ENCODE results near the gene CENPB.

The CENPB gene

DNA sequence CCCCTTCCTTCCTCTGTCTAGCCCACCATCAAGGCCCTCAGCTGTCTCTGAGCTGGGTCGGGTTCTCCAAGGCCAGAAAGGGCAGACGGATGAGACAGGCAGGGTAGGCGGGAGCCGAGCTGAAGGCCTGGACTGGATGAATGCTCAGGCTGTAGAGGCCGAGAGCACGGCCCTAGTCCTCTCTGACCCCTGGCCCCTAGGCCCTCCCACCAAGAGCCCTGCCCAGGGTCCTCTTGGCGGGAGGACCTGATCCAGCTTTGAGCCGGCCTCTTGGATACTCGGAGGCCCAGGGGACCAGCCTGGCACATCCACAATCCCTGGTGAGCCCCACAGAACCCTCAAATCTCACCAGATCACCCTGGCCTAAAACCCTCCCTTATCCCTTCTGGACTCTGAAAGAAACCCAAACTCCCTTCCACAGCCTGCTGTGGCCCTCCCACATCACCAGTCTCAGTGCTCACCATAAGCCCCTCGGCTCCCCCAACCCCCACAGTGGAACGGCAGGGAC lies 27.2 kb downstream of the CENPB start:
- TF ChIP-seq MAX (IDR thresholded peaks at IDR 0.05): no peak
- TF ChIP-seq FOXM1 (IDR thresholded peaks at IDR 0.05; ENCODE audit: borderline replicate concordance, low read depth): no peak
- TF ChIP-seq TEAD4 (IDR thresholded peaks at IDR 0.05): no peak
- TF ChIP-seq RAD21 (IDR thresholded peaks at IDR 0.05; ENCODE audit: low read depth): no peak
- TF ChIP-seq ZBTB7A (IDR thresholded peaks at IDR 0.05; ENCODE audit: low read depth): no peak
- no peak for TF ChIP-seq TCF12 (IDR thresholded peaks at IDR 0.05; ENCODE audit: low read depth)
- TF ChIP-seq REST (IDR thresholded peaks at IDR 0.05; ENCODE audit: low read depth): no peak
- TF ChIP-seq USF1 (IDR thresholded peaks at IDR 0.05): no peak
- no peak for TF ChIP-seq TAF1 (IDR thresholded peaks at IDR 0.05; ENCODE audit: low read depth)
- no peak for TF ChIP-seq YY1 (IDR thresholded peaks at IDR 0.05; ENCODE audit: low read depth)
- no peak for TF ChIP-seq EGR1 (IDR thresholded peaks at IDR 0.05)
- no peak for TF ChIP-seq CREB1 (IDR thresholded peaks at IDR 0.05; ENCODE audit: low read depth)
- TF ChIP-seq NFIC (IDR thresholded peaks at IDR 0.05): no peak
- no peak for TF ChIP-seq EP300 (IDR thresholded peaks at IDR 0.05; ENCODE audit: borderline replicate concordance)
- no peak for TF ChIP-seq CEBPB (IDR thresholded peaks at IDR 0.05)

DNA sequence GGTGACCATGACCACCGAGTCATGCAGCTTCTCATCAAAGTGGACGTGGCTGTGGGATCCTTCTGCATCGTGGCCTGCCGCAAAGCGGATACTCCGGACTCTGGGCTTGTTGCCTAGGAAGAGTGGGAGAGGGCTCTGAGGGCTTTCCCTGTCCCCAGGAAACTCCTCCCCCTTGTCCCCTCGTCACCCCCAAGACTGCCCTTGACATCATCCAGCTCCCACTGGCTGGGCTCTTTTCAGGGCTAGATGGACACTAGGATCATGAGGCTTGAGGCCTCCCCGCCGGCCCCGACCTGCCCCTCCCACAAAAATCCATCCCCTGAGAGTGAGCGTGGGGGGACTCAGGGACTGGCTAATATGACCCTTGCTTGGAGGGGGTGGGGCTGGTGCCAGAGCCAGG lies 28.0 kb downstream of the CENPB start:
- TF ChIP-seq FOXM1 (IDR thresholded peaks at IDR 0.05; ENCODE audit: borderline replicate concordance, low read depth): no peak
- no peak for TF ChIP-seq MAX (IDR thresholded peaks at IDR 0.05)
- no peak for TF ChIP-seq ZBTB7A (IDR thresholded peaks at IDR 0.05; ENCODE audit: low read depth)
- no peak for TF ChIP-seq YY1 (IDR thresholded peaks at IDR 0.05; ENCODE audit: low read depth)
- TF ChIP-seq TEAD4 (IDR thresholded peaks at IDR 0.05): no peak
- no peak for TF ChIP-seq RAD21 (IDR thresholded peaks at IDR 0.05; ENCODE audit: low read depth)
- no peak for TF ChIP-seq TAF1 (IDR thresholded peaks at IDR 0.05; ENCODE audit: low read depth)
- TF ChIP-seq TCF12 (IDR thresholded peaks at IDR 0.05; ENCODE audit: low read depth): no peak

DNA sequence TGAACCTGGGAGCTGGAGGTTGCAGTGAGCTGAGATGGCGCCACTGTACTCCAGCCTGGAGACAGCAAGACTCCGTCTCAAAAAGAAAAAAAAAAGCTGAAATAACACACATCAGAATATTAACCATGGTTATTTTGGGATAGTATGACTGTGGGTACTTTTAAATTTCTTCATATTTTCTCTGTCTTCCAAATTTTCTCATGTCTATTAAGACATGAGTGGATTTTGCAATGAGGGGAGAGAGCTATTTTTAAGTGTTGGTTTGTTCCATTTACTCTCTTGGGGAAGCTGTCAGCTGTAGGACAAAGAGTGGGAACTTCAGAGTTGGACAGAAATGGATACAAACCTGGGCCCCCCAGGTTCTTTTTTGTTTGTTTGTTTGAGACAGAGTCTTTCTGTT lies 29.3 kb downstream of the CENPB start:
- TF ChIP-seq EGR1 (IDR thresholded peaks at IDR 0.05) (no peak), TCF12 (IDR thresholded peaks at IDR 0.05; ENCODE audit: low read depth) (no peak), USF1 (IDR thresholded peaks at IDR 0.05) (no peak), EP300 (IDR thresholded peaks at IDR 0.05; ENCODE audit: borderline replicate concordance) (no peak), NFIC (IDR thresholded peaks at IDR 0.05) (no peak), TAF1 (IDR thresholded peaks at IDR 0.05; ENCODE audit: low read depth) (no peak), MAX (IDR thresholded peaks at IDR 0.05) (no peak), REST (IDR thresholded peaks at IDR 0.05; ENCODE audit: low read depth) (no peak), CREB1 (IDR thresholded peaks at IDR 0.05; ENCODE audit: low read depth) (no peak), RAD21 (IDR thresholded peaks at IDR 0.05; ENCODE audit: low read depth) (no peak), FOXM1 (IDR thresholded peaks at IDR 0.05; ENCODE audit: borderline replicate concordance, low read depth) (no peak)

DNA sequence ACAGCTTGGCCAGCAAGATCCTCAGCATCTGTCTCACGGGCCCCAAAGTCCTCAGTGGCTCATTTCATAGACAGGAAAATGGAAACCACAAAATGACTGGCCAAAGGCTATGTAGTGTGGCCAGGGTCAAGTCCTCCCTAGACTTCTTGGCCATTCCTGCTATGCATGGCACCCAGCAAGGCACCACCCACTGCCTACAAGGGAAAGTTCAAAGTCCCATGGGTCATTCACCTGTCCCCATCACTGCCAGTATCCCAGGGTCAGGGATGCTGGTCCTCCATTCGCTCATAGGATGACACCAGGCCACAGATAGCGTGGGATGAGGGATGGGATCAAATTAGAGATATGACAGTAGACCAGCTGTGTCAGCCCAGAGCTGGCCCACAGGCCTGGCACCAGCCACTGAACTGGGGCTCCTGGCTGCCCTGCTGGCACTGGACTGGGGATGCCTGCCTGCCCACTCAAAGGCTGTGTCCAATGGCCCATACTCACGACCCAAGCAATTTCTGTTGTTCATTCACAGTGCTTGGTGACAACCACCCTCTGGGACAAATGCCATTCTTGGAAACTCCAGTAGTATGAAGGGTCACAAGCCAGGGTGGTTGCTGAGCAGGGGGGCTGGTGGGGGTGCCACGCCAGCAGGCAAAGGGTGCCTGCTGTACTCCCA lies 30.6 kb downstream of the CENPB start:
- no peak for TF ChIP-seq NFIC (IDR thresholded peaks at IDR 0.05)
- TF ChIP-seq MAX (IDR thresholded peaks at IDR 0.05): no peak
- no peak for TF ChIP-seq TCF12 (IDR thresholded peaks at IDR 0.05; ENCODE audit: low read depth)
- TF ChIP-seq TEAD4 (IDR thresholded peaks at IDR 0.05): no peak
- no peak for TF ChIP-seq EP300 (IDR thresholded peaks at IDR 0.05; ENCODE audit: borderline replicate concordance)
- no peak for TF ChIP-seq RAD21 (IDR thresholded peaks at IDR 0.05; ENCODE audit: low read depth)
- TF ChIP-seq CEBPB (IDR thresholded peaks at IDR 0.05): no peak
- TF ChIP-seq ZBTB7A (IDR thresholded peaks at IDR 0.05; ENCODE audit: low read depth): no peak
- no peak for TF ChIP-seq YY1 (IDR thresholded peaks at IDR 0.05; ENCODE audit: low read depth)
- TF ChIP-seq REST (IDR thresholded peaks at IDR 0.05; ENCODE audit: low read depth): no peak
- no peak for TF ChIP-seq TAF1 (IDR thresholded peaks at IDR 0.05; ENCODE audit: low read depth)
- TF ChIP-seq USF1 (IDR thresholded peaks at IDR 0.05): no peak
- TF ChIP-seq CREB1 (IDR thresholded peaks at IDR 0.05; ENCODE audit: low read depth): no peak
- TF ChIP-seq FOXM1 (IDR thresholded peaks at IDR 0.05; ENCODE audit: borderline replicate concordance, low read depth): no peak
- TF ChIP-seq EGR1 (IDR thresholded peaks at IDR 0.05): no peak
